ENCODE results near the gene STOML3.
A peak's percentile ranks its signal among the peaks of the same experiment; 100 is the strongest.

The STOML3 gene

GRCh38 chr13:38979891-38980749 is 10.5 kb downstream of the STOML3 start:
- peak; percentile 98 for DNase-seq

DNA sequence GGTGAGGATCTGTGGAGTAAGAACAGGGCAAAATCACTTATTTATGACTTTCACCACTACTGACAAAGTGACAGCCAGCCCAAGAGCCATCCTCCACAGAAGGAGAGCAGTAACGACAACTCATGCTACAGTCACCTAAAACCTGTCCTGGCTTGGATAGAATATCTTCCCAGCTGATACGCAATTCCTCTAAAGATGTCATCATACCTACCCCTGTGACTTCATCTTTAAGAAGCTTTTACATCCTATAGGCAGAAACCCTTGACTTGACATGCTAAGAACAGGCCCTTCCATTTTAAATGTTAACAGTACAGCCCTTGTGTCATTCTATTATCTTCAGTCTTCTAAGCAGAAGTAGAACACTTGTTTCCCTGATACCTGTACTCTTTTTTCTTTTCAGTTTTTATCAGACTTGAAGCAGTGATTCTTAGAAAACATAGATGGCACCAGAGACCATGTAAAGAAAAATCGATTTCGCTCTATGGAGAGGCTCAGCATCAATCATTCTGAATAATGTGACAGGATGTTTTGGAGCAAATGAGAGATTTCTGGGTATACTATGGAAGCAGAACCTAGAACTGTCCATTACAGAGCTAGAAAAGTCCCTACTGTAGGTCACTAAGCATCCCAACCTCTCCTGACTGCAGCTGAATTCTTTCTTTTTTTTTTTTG is 20.1 kb downstream of the STOML3 start:
- DNase-seq = peak; percentile 62

DNA sequence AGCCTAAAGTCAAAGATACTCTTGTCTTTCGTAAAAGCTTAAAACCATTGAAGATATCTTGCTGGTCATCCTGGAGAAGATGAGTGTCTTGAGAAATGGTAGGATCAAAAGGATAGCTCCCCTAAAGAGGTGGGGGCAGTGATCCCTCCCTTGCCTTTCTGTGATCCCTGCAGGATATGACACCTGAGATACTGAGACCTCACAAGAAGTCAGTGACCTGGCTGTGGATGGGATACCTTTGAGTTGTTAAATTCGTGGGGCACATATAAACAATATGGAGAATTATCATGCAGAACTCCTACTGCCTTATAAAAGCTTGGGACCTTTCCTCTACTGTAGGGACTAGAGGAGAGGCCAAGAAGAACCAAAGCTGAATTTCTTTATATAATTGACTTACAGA is 21.4 kb downstream of the STOML3 start:
- DNase-seq = no peak

DNA sequence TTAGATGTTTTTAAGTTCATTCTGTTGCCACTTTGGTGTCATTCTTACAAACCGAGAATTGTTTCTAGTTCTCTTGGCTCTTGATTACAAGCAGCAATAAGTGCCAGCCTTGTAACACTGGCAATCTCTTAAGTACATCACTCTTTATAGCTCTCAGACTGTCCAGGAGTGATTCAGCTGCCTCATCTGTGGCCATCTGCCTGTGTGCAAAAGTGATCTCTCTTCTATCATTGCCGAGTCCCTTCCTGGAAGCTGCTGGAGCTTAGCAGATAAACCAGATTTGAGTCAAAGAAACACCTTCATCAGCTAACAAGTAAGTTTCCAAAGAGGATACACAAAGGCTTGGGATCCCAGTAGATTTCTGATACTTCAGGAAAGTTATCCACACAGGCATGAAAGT is 23.2 kb downstream of the STOML3 start:
- DNase-seq = no peak

DNA sequence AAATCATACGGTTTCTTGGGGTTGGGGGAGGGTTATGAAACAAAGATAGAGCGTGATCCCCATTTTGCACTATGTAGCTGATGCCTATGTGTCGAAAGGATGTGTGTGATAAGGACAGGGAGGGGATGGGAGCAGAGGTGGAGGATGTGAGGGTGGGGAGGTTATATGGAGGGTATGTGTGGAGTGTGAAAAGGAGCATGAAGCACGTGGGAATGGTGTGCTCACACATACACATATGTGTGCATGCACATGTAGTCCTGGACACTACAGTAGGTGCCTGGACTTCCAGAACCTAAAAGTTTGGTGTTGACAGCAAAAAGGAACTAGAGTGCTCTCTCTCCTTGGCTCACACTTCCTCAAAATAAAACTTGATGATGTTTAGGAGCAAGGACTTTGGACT is 25.4 kb downstream of the STOML3 start:
- no peak for DNase-seq

GRCh38 chr13:38960175-38960574 is 30.5 kb downstream of the STOML3 start:
- DNase-seq = no peak

- no peak for DNase-seq
Observed at GRCh38 chr13:38957794-38958592, 32.6 kb downstream of the STOML3 start.

DNA sequence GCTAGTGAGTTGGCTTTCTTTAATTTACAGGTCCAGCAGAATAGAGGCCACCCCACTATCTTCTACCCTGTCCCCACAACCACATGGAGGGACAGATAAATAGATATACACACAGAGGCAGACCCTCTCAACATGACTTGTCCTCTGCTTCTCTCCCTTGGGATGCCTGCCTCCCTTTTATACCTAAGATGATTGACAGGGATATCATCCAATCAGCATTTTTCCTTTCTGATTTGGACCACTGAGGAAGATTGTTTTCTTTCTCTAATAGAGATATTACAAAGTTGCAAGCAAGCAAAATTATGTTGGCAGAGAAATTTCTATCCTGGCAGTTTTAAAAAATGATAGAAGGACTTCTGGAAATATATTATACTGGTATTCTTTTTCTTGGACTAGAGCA is 35.8 kb downstream of the STOML3 start:
- no peak for DNase-seq

DNA sequence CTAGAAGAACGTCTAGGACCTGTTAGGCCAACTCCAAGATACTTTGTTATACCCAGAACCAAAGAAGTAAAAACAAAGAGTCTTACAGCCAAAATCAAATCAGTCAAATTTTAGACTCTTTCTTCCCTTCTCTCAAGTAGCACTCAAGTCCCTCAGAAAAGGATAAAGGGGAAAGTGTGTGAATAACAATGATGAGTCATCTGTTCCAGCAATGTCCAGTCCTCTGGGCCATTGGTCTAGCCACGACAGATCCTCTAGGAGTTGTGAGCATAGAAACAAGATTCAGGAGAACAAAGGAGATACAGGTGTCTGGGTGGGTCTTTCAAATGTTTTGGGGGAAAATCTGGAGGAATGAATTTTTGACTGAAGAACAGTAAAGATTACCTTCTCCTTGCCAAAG is 36.3 kb downstream of the STOML3 start:
- no peak for DNase-seq

- DNase-seq = peak; percentile 63
Observed at GRCh38 chr13:38952827-38953226, 37.8 kb downstream of the STOML3 start.

- peak; percentile 37 for DNase-seq
Observed at GRCh38 chr13:38951525-38952313, 38.9 kb downstream of the STOML3 start.

GRCh38 chr13:38950987-38951386 is 39.6 kb downstream of the STOML3 start:
- DNase-seq = no peak

DNA sequence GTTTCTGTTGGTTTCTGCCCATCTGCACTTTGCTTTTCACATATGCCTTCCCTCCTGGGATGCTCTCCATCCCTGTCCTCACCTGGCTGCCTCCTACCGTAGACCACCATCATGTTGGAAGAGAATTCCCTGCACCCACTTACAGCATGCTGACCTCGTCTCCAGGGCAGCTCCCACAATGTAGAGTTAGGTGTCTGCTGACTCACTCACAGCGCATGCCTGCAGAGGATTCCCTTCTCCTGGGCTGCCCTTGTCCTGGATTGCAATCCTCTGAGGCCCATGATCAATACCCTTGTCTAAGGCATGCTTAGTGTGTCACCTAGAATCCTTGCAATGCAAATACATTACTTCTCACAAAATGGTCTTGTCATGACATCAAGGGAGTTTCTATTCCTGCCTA is 43.6 kb downstream of the STOML3 start:
- DNase-seq = no peak

- DNase-seq = peak; percentile 37
Observed at GRCh38 chr13:38944219-38944618, 46.4 kb downstream of the STOML3 start.

DNA sequence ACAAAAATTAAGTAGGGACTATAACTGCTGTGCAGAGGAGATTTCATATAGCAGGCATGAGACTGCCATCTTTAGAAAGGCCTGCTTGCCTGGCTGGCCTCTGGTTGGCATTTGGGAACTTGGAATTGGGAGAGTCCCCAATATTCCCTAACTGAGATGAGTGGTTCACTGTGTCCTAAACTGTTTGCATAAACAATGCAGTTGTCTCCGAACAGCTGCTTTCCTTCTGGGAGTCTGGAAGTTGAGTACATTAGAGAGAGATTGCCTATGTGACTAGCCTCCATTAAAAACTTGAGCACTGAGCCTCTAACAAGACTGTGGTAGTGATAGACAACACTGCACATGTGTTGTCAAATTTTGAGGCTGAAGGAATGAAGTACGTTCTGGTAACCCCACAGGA is 47.4 kb downstream of the STOML3 start:
- no peak for DNase-seq

DNA sequence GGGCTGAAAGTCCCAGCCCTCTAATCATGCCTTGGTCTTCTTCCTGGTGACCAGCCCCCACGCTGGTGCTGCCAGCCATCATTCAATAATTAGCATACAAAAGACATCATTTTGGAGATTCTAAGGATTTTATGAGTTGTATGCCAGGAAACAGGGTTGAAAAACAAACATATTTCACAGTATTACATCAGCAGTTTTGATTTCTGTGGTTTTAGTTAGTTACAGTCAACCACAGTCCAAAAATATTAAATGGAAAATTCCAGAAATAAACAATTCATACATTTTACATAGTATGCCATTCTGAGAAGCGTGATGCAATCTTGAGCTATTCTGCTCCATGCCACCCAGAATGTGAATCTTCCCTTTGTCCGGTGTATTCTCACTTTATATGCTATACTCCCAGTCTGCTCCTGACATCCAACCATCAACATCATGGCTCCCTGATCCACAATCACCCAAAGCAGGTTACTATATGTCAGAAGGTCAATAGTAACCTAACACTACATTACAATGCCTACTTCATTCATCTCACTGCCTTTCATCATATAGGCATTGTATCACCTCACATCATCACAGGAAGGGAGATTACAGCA is 49.2 kb downstream of the STOML3 start:
- DNase-seq = no peak

DNA sequence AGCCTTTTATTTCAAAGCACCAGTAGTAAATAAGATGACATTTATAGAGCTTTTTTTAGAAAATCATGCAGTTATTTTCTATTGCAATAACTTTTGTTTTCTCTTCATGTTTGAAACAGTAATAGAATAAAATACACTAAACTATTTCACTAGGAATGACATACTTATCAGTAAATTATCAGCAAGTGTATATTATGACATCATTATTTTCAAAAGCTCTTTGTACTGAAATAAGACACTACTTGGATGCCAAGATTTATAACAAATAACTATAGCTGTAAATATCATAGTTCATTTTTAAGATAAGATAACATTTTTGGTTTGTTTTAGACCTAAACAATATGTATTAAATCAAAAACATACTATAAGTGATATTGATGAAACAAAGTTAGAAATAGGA is 56.8 kb downstream of the STOML3 start:
- no peak for DNase-seq

GRCh38 chr13:38922170-38922569 is 68.5 kb downstream of the STOML3 start:
- no peak for DNase-seq

- no peak for DNase-seq
Observed at GRCh38 chr13:38921081-38921480, 69.5 kb downstream of the STOML3 start.
